HL-60 (cell line): ENCODE data around the gene CCZ1B.
"Not testable (repeated sequence)": the region's sequence is repeated elsewhere in the genome, so short reads cannot be mapped to it uniquely, and the experiment has no call there.

Experiments
- CTCF ChIP-seq: IDR thresholded peaks from one replicate; pipeline ENCODE4 v1.5.1; 2011; ENCODE audit warnings: low read length, control low read depth, inconsistent platforms; ENCODE audit not compliant: insufficient read depth
- GABPA ChIP-seq: IDR thresholded peaks from 2 replicates; pipeline ENCODE4 v1.6.1; 2012; ENCODE audit warnings: low read depth

GRCh38 chr7:6753964-6754363, 72.1 kb downstream of the CCZ1B start, which contains the start of gene RSPH10B2:
- TF ChIP-seq CTCF, GABPA: not testable (repeated sequence)
